Measurements from ENCODE around the gene CD44.

CD44 gene

DNA sequence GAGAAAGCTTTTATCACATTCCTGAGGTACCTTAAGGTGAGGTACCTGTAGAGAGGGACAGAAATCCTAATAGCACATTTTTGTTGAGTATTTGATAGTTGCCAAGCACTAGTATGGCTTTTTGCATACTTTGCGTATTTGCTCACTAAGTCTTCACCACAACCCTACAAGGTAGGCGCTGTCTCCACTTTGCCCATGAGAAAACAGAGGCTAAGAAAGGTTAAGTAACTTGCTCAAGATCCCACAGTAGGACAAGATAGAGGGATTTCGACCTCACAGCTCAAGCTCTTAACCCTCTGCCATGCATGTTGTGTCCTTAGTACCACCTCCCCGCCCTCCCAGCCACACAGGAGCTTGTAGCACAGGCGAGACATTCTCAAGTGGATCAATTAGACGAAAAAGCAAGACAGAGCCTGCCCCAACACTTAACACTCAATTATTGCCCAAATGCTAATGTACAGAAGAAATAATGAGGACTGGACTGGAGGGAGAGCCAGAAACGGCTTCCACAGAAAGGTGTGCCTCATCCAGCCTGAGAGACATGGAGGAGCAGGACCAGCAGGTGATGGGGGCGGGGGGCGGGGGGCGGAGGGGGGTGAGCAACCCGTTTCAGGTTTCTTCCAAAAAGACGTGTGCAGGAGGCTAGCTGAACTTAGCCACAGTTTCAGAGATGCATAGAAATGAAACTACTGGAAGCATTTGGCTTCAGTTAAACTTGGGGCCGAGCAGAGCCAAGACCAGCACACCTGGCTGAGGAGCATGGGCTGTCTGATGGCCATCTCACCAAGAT, 26.7 kb upstream of the CD44 start:
- no peak for DNase-seq (ENCODE audit: low read depth in 2 of 2)

DNA sequence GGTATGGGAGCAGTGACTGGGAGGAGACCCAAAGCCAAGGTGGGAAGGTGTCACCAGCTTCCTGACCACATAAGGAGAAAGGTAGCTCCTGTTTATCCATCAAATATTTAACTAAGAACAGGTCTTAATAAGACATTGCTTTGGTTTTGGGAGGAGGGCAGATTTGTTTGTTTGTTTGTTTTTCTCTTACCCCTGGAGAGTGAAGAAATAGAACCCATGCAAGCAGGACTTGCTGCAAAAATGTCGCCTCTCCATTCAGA, 26.2 kb upstream of the CD44 start:
- no peak for DNase-seq (ENCODE audit: low read depth in 2 of 2)

DNA sequence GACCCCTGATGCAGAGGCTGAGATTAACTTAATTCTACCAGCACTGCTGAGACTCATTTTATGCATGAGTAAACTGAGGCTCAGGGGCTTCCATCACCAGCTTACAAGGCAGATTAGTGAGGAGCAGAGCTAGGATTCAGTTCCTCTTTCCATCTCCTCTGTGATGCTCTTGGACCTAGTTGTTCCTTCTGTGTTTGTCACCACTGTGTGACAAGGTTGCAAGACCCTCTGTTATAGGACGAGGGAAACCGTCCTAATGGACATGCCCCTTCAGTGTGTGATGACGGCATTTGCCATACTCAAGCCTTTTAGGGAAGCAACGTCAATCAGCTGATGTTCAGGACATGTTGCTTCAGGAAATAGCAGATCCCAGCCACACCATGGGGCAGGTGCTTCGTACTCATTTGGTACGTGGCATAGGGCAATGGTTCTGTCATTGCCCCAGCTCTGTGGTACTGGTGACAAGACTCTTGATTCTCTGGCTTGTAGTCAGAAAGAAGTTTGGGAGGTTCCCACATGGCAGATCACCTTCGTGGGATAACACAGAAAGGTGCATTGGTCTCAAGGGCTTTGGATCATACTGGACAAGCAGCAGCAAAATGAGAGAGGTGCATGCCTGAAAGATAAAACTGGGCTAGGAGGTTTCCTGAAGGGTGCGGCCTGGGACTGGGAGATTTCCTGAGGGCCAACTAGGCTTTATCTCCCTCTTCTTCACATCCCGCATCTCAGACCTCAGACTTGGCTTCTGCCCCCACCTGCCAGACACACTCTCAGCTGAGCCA, 23.9 kb upstream of the CD44 start:
- no peak for DNase-seq (ENCODE audit: low read depth in 2 of 2)

DNA sequence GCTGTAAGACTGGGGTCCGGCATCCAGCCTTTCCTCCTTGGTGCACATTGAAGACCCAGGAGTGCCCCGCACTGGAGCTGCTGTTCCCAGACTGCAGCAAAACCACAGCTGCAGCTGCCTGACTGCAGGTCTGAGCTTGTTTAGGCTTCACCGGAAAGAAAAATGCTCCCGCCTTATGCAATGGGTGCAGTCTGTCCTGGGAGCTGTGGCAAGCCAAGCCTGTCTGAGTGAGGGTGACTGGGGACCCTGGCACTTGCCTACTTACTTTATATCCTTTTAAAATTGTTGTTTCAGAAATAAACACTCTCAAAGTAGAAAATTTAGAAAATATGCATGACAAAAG, 23.3 kb upstream of the CD44 start:
- DNase-seq (ENCODE audit: low read depth in 2 of 2) = no peak

DNA sequence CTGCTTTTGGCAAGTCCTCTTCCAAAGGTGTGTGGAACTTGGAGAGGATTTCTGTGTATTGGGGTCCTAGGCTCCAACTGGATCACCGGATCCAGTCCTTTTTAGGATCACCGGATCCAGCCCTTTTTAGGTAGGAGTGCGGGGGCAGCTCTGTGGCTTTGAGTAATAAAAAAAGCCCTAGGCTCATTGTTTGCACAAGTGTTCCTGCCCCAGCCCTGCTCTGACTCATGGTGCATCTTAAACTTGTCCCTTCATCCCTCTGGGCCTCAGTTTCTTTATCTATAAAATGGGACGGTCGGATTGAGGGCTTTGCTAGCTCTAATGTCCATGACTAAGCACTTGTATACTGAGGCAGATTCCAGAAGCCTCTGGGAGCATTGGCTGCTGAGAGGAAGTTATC, 22.7 kb upstream of the CD44 start:
- no peak for DNase-seq (ENCODE audit: low read depth in 2 of 2)

DNA sequence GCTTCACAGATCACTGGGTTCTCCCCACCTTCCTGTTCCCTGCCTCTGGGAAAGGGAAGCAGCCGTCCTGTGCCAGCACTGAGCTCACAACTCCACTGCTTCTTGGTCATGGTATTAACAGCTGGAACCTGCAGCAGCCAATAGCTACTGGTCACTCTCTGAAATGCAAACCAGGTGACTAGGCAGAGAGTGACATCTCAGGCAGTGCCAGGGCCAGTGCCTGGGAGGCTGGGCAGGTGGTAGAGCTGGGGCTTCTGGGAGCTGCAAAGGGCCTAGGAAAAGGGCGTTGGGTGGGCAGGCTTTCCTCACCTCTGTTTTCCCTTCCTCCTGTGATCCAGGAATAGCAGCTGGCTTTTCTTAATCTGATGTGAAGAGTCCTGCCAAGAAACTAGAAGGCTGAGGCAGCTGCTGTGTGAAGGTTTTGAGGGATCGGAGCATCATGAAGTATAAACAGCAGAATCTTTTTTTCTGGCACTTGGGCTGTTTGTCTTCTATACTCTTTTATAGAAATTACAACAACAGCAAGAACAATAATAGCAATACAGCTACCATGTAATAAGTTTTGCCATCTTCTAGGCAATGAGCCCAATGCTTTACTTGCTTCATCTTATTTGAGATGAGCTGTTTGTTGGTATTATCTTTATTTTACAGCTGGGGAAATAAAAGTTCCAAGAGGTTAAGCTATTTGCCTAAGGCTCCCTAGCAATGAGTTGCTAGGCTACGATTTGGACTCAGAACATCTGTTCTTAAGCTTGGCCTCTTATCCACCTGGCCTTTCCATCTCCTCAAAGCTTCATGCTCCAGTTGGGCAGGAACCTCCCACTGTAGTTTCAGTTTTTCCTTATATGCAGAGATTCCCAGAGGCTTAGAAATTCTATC, 22.0 kb upstream of the CD44 start:
- no peak for DNase-seq (ENCODE audit: low read depth in 2 of 2)

DNA sequence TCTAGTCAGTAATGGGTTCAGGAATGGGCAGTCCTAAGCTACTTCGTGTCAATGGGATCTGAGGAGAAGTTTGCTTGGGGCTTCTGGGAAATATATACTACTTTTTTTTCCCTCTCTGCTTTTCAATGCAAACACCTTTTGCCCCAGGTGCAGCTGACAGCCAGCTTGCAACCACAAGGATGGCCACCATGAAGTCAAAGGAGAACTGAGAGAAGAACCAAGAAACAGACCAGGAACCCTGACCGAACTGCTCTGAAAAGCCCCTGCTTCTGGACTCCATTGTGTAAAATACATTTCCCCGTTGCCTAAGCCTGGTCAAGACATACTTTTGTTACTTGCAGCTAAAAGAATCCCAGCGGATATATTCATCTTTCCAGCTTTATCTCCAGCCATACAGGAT, 20.1 kb upstream of the CD44 start:
- DNase-seq (ENCODE audit: low read depth in 2 of 2) = no peak

DNA sequence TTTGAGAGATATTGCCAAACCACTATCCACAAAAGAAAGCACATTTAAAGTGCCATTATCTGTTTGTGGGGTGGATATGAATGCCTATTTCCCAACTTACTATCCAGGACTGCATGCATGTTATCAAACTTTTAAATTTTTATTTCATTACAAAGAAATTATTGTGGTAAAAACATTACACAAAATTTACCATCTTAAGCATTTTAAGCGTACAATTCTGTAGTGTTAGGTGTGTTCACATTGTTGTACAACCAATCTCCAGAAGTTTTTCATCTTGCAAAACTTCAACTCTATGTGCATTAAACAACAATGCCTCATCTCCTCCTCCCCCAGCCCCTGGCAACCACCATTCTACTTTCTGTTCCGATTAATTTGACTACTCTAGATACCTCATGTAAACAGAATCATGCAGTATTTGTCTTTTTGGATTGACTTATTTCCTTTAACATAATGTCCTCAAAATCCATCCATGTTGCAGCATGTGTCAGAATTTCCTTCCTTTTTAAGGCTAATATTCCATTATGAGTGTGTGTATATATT, 17.6 kb upstream of the CD44 start:
- DNase-seq (ENCODE audit: low read depth in 2 of 2) = no peak

DNA sequence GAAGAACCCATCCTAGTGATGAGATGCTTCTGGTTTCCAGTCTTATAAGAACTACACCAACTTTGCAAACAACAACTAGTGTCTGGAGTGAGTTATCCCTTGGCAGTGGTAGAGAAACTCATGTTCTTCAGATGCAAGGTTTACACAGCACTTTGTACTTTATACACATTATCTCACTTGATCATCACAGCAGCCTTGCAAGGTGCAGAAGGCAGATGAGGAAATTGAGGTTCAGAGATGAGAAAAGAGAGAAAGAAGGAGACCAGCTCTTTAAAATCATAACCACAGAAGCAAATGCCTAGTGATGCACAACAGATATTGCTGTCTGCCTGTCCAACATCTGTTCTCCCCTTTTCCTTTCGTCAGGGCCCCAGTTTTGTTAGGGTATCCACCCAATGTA, 16.7 kb upstream of the CD44 start:
- DNase-seq (ENCODE audit: low read depth in 2 of 2) = no peak

DNA sequence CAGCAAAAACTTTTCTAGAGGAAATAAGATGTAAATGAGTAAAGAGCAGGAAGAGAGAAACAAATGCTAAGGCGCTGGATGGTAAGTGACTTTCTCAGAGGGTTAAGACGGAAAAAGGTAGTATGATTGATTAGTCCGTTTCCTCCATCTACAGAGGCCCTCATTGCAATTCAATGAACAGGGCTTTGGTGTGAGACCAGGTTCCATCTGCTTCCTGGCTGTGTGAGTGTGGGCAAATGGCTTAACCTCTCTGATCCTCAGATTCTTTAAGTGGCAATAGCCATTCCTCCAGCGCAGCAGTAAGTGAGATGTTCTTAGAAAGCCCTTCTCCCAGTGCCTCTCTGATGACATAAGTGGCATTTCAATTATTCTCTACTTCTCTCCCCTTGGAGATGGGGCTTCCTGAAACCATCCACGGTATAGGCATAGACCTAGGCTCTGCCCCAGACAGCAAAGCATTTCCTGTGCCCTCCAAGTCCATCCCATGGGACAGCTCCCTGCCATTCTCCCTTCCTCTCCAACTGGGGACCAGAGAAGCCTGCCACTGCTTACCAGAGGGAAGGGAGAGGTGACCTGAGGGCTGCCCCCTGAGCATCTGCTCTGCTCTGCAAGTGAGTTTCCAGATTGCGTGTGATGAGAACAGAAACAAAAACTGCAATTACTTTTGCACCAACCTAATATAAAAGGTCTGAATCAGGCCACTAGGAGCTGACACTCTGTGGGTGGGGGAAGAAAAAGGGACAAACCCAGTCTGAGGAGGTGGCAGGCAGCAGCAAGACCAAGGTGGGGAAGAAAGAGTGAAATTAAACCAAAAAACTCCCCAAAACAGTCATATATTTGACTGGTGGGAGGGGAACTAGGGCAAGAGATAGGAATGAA, 12.7 kb upstream of the CD44 start:
- peak in 1 of 2 donors; percentile 47 for DNase-seq (ENCODE audit: low read depth in 2 of 2)

DNA sequence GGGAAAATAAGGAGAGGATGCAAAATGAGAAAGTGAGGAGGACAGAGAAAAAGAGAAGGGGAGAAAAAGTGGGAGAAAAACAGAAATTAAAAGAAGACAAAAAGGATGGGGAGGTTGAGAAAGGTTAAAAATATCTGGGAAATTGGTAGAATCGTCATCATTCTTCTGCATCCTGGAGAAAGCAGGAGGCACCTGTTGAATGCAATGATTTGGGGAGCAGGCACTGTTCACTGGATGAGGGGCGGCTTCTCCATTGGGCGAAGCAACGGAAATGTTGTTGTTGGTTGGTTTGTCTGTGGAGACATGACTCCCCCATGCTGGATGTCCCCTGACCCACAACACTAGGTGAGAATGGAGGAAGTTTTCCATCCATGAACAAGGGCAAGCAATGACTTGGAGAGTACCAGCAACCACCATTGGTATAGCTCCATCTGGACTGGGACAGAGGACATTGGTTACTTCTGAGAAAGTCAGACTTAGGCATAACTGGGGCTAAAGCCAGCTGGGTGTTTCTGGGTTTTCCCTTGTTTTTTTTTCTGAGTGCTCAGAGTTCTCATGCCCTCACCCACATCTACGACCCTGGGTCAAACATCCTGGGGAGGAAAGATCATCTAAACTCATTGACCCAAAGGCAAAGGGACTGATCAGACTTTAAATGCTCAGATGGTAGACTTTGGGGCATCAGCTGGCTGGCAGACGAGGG, 11.9 kb upstream of the CD44 start:
- DNase-seq (ENCODE audit: low read depth in 2 of 2) = no peak

DNA sequence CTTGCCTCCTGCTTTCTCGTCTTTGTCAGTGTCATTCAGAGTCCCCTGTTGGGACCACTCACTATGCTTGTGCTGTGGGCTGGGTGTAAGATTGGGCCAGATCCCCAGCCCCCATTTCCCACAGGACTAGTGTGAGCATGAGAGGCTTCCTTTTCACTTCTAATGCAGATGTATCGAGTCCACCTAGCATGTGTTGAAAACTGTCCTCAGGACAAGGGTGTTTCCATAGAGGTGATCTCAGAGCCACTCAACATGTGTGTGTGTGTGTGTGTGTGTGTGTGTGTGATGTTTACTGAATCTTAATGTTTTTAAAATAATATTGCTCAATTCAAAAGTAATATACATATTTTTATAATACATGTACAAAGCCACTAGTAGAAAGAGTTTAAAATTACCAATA, 11.4 kb upstream of the CD44 start:
- no peak for DNase-seq (ENCODE audit: low read depth in 2 of 2)

DNA sequence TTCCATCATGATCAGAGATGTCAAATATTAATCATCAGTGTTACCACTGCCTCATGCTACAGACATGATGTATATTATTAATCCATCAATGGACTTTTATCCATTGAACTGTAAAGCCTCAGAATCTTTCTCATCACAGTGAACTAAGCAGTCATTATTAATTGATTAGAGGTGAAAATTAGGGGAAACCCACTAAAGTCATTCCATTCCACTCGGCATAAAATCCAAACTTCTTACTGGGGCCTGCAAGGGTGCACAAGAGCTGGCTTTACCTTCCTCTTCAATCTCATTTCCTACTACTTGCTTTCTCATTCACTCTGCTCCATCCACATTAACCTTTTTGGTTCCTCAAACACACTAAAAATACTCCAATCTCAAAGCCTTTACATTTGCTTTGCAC, 7.9 kb upstream of the CD44 start:
- no peak for DNase-seq (ENCODE audit: low read depth in 2 of 2)

DNA sequence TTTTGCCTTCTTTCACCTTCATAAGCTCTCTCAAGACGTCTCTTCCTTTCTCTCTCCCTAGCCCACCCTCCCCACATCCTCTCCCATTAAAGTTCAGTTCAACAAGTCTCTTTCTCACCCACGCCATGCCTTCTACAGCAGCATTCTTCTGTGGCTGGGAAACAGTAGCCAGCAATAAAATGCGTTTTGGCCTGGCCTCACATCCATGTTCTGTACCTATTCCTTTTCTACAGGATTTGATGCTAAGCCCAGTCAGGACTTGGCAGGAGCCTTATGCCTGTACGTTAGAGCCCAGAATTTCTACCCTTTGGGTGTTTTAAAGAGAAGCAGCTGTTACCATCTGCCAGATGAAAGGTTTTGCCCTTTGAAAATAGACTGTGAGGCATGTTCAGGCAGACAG, 7.1 kb upstream of the CD44 start:
- DNase-seq (ENCODE audit: low read depth in 2 of 2) = no peak

DNA sequence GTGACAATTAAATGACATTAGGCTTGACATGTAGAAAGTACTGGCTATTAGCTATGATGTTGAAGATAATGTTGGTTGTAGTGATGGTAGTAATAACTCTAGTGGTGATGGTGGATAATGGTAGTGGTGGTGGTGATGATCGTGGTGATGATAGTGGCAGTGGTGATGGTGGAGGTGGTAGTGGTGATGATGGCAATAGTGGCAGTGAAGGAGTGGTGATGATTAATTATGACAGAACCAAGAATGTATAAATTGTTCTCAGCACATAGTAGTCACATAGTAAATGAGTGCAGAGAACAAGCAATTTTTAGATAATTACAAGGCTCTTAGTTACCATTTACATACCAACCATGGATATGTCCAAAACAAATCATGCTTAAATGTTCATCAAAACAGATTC, 5.3 kb upstream of the CD44 start:
- no peak for DNase-seq (ENCODE audit: low read depth in 2 of 2)

DNA sequence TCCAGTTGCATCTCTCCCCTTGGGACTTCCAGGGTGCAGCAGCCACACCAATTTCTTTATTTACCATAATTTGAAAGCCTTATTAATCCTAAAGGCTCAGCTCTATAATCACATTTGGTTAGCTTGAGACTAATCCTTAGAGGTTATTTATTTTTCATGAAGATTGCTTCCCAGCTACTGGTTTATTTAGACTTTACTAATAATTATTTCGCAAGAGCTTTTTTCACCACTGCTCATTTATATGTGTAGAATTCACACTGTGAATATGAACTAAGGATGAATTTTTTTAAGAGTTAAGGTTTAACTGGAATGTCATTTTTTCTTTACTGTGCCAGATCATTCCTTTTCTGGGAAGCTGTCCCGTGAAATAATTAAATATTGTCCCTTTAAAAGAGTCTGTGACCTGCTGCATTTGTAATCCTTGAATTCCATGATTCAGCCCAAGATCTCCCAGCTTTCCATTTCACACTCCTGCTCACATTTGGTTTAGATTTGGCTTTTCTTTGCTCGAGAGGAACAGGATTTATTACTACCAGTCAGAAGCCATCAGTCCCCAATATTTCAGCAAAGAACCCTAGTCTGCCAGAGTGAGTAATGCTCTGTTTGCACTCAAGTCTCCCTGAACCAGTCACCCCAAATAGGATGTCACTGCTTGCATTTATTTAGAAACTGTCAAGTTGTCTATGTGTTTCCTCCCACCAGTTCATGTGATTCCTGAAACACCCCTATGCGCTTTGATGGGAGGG, 4.4 kb upstream of the CD44 start:
- DNase-seq (ENCODE audit: low read depth in 2 of 2) = no peak

DNA sequence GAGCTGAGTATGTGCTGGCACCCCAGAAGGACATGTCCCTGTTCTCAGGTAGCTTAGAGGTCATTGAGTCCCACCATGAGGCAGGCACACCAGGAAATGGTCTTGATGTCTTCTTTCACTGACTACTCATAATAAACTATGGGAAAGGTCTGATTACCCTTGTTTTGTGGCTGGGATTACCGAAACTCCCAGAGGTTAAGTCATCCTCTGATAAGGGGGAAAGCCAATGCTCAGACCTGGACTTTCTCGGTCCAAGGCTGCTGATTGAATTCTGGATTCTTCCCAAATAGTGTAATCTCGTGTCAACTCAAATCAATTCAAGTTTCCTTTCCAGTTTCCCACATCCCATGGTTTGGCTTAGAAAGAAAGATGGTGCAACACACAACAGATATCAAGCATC, 3.7 kb upstream of the CD44 start:
- no peak for DNase-seq (ENCODE audit: low read depth in 2 of 2)

DNA sequence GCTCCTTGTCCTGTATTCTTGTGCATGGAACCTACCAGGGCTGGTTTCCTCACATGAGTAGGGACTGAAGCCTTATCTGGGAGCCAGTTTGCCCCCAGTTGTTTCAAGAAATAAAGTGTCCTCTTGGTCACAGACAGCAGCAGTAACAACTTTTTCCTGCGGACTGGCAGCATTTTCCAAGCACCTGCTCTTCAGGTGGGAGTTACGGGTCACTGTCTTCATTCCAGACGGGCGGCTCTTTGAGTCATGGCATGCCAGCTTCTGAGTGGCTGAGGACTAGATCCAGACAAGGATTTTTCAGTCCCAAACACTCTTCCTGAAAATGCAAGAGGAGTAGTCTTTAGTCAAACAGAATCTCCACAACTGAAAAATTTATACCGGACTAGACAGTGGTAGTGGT, 2.7 kb upstream of the CD44 start:
- no peak for DNase-seq (ENCODE audit: low read depth in 2 of 2)

DNA sequence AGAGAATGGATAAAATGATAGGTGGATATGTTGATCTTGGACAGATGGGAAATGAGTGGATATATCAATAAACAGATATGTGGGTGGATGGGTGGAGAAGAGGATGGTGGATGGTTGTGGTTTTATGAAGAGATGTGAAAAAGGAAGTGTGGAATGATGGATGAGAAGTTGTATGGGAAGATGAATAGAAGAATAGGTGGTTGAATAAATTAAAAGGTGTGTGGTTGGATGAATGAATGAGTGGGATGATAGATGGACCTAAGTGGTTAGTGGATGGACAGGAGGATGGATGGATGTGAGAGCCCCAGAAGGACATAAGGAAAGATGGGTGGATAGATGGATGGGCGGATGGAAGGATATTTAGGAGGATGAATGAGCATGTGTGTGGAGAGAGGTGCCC, 913 bp upstream of the CD44 start:
- no peak for DNase-seq (ENCODE audit: low read depth in 2 of 2)

DNA sequence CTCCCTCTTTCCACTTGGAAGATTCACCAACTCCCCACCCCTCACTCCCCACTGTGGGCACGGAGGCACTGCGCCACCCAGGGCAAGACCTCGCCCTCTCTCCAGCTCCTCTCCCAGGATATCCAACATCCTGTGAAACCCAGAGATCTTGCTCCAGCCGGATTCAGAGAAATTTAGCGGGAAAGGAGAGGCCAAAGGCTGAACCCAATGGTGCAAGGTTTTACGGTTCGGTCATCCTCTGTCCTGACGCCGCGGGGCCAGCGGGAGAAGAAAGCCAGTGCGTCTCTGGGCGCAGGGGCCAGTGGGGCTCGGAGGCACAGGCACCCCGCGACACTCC, 397 bp upstream of the CD44 start:
- DNase-seq (ENCODE audit: low read depth in 2 of 2) = no peak

Data from stimulated activated CD8-positive, alpha-beta memory T cell treated with anti-CD3 and anti-CD28 coated beads, Interleukin-15, amount 100 ng/mL, for 48 hours (primary cell).